Skin epidermis (tissue), 12 donors: ENCODE data around the gene ALPI.
A peak's percentile ranks its signal among the peaks of the same experiment; 100 is the strongest.
"Not testable (repeated sequence)": the region's sequence is repeated elsewhere in the genome, so short reads cannot be mapped to it uniquely, and the experiment has no call there.

Experiments
- H3K27ac ChIP-seq, 21 experiments: fragments of 200-600 bp; sonication (generic) in 11 of 21; one replicate each; pipeline ENCODE4 v1.5.0; 2020; ENCODE audit warnings: mild to moderate bottlenecking in 3 of 21, inconsistent platforms in 2 of 21, moderate library complexity in 2 of 21
- H3K4me3 ChIP-seq, 7 experiments: fragments of 200-600 bp; sonication (generic) in 2 of 7; one replicate each; pipeline ENCODE4 v1.5.0; 2020; ENCODE audit warnings: inconsistent platforms in 2 of 7, mild to moderate bottlenecking in 2 of 7, moderate library complexity in 1 of 7

The ALPI gene

GRCh38 chr2:232420073-232420454 is 35.9 kb upstream of the ALPI start:
- Histone ChIP-seq H3K4me3 (no peak overlapping the region), H3K27ac (no peak overlapping the region)

DNA sequence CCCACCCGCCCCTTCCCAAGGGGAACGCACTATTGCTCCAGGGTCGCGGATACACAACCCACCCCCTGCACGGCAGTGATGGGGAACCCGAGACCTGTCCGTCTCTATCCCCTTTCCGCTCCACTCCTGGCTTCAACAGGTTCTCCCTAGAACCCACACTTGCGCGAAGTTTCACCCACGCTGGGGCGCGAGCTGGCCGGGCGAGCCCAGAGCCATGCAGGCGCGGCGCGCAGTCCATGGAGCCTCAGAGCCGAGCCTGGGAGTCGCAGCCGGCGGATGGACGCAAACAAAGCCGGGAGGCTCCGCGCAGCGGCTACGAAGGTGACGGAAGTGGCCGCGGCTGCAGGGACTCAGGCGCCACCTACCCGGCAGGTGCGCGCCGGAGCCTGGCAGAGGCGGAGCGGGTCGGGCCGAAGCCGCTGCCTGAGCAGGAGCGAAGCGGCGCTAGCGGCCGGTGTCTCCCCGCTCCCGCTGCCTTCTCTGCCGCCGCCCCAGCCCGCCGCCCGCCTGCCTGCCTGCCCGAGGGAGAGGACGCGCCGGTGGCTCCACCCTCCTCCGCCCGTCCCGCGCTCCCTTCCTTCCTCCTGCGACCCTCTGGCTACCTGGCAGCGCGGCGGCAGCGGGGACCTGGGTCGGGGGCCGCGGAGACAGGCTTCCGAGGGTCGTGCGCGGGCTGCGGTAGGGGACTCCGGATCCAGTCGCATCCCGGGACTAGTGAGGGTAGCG is 35.3 kb upstream of the ALPI start:
- Histone ChIP-seq H3K27ac (no peak overlapping the region), H3K4me3 (peak overlapping the region in 3 of 7 experiments; percentile 2 to 26 (median 24))

DNA sequence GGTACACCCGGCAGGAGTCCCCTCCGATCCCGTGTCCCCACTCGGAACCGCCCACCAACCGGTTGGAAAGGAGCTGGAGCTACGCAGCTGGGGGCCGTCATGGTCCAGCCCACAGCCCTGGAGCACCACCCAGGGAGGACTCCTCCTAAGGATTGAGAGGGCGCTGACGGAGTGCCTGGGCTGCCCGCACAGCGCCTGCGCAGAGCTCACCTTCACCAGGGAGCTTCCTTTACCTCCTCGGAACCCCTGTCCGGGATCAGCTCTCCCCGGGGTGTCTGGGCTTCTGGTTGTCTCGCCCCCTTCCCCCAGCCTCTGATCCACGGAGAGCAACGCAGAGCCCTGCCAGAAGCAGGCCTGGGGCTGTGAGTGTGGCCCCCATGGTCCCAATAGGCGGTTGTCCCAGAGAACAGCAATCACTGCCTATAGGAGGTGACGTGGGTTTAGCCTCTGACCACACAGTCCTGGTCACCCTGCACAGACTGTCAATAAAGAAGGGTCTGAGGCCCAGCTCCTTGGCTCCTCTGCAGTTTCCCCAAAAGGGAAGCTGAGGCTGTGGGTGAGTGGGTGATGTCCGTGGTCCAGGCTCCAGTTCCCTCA is 34.7 kb upstream of the ALPI start:
- Histone ChIP-seq H3K27ac (no peak overlapping the region), H3K4me3 (peak overlapping the region in 2 of 7 experiments; percentile 24 to 26)

DNA sequence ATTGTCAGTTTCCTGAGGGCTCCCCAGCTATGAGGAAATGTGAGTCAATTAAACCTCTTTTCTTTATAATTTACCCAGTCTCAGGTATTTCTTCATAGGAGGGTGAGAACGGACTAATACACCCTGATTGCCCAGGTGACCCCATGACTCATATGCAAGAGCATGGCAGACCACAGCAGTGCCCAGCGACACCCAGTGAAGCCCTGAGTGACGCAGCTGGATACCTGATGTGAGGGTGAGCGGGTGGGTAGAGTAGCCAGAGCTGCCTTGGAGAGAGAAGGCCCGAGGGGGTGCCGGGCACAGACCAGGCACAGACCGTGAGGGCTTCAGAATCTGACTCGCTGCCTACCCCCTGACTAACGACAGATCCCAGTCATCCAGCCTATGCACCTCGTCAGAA is 33.9 kb upstream of the ALPI start:
- Histone ChIP-seq H3K4me3 (no peak overlapping the region), H3K27ac (no peak overlapping the region)

- H3K4me3 ChIP-seq, H3K27ac ChIP-seq: not testable (repeated sequence)
Measured at GRCh38 chr2:232422996-232423395, 33.0 kb upstream of the ALPI start.

GRCh38 chr2:232423407-232423806 is 32.5 kb upstream of the ALPI start:
- not testable (repeated sequence) for H3K27ac ChIP-seq, H3K4me3 ChIP-seq

DNA sequence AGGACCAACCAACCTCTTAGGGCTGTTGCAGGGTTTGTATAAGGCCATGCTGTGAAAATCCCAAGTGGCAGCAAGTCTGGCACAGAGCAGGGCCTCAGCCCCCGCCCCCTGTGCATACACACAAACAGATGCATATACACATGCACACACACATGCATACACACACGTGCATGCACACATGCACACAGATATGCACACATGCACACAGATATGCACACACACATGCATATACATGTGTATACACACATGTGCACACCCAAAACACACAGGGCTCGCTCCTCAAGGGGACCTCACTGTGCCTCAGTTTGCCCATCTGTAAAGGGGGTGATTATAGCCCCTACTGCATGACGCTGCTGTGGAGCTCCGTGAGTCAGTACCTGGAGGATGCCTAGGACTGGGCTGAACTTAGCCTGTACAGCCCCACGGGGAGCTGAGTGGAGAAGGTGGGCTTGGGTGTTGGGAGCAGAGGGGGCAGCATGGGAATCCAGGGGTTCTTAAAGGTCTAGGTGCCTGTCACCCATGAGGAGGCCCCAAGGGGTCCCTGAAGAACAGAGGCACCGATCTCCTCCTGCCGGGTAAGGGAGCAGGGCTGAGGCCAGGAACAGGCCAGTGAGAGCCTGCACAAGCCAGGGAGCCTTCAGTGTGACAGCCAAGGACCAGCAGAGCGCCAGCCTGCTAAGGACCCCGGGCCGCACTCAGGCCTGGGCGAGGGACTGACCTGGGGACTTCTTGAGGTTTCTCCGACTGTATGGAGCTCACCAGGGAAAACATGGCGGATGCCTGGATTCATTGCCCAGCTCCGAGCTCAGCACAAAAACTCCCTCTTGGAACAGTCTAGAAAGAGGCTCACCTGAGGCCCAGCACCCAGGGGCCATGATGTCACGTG is 24.0 kb upstream of the ALPI start:
- no peak overlapping the region for H3K4me3 ChIP-seq
- no peak overlapping the region for H3K27ac ChIP-seq

DNA sequence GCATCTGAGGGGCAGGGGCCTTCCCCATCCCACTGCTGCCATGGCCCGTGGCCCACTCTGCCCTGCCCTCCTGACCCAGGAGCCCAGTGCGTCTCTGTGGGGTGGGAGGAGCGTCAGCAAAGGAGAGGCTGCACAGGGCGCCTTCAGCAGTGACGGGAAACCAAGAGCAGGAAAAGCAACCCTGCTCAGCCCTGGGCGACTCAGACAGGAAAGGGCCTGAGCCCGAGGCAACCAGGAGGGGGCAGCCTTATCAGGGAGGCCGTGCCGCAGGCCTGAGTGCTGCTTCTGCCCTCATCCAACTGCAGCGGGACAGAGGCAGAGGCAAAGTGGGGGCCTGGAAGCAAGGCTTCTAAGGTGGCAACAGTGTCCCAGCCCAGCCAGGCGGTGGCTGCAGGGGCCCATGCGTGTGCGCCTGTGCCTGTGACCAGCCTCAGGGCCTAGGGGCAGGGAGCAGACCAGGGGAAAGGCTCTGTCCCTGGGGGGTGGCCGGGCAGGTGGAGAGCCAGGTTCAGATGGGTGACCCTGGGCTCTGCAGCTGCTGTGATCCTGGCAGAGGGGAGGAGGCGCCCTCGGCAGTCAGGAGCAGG is 23.3 kb upstream of the ALPI start:
- no peak overlapping the region for H3K27ac ChIP-seq
- no peak overlapping the region for H3K4me3 ChIP-seq

DNA sequence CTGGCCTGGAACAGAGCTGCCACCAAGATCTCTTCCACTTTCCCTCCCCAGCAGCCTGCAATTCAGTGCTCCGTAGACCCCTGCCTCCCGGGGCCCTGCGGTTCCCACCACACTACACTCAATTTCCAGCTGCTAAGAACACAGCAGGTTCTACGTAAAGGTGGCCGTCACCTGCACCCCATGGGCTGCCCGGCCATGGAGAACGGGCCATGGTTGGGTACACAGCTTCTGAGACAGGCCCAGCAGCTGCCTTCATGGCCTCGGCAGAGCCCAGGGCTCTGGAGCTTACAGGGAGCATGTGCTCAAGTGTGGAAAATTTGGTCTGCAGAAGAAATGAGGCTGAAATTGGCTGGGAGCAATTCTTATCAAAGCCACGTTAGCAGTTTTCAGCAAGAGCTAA is 22.3 kb upstream of the ALPI start:
- H3K27ac ChIP-seq, H3K4me3 ChIP-seq: not testable (repeated sequence)

DNA sequence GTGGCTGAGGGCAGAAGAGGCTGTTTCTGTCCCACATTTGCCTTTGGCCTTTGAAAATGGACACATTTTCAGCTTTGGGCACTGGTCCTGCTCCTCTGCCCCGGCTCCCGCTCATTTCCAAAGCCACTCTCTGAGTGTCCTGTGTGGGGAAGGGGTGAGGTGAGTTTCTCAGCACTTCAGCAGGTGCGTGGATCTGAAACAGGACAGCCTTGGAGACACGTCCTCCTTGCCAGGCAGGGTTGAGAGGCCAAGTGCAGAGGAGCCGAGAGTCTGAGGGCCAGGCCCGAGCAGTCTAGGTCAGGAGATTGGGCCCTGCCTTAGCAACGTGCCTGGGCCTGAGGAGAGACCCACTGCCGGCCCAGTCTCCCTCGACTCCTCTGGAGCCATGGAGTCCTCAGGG is 21.9 kb upstream of the ALPI start:
- Histone ChIP-seq H3K27ac (no peak overlapping the region), H3K4me3 (no peak overlapping the region)

GRCh38 chr2:232434563-232435374 is 21.2 kb upstream of the ALPI start:
- no peak overlapping the region for H3K4me3 ChIP-seq
- H3K27ac ChIP-seq, result no peak overlapping the region

DNA sequence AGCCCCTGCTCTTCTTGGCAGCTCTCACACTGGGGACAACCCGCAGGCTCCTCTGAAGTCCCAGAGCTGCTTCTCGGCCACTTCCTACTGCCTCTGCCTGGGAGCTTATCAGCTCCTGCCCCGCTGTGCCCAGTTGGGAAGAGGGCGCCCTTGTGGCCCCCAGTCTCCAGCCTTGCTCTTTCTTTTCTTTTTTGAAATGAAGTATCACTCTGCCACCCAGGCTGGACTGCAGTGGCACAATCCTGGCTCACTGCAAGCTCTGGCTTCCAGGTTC is 20.6 kb upstream of the ALPI start:
- Histone ChIP-seq H3K4me3 (no peak overlapping the region), H3K27ac (no peak overlapping the region)

DNA sequence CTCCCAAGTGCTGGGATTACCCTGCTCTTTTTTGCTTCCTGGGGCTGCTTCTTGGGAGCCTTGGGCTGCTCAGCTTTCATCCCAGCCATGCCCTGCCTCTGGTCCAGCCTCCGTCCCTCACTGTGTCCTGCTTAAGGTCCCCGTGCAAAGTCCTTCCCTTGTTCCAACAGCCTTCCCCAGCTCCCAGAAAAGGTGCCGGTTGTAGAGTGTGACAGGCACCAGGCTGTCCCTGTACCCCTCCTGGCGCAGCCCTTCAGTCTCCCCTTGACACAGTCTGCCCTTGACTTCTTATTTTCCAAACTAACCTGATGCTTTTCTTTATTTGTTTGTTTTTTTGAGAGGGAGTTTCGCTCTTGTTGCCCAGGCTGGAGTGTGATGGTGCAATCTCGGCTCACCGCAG is 20.1 kb upstream of the ALPI start:
- Histone ChIP-seq H3K4me3 (no peak overlapping the region), H3K27ac (no peak overlapping the region)

GRCh38 chr2:232436381-232437194 is 19.4 kb upstream of the ALPI start:
- H3K4me3 ChIP-seq, result no peak overlapping the region
- H3K27ac ChIP-seq, result no peak overlapping the region

- H3K4me3 ChIP-seq, result no peak overlapping the region
- H3K27ac ChIP-seq, result no peak overlapping the region
Measured at GRCh38 chr2:232437195-232437571, 18.8 kb upstream of the ALPI start.

DNA sequence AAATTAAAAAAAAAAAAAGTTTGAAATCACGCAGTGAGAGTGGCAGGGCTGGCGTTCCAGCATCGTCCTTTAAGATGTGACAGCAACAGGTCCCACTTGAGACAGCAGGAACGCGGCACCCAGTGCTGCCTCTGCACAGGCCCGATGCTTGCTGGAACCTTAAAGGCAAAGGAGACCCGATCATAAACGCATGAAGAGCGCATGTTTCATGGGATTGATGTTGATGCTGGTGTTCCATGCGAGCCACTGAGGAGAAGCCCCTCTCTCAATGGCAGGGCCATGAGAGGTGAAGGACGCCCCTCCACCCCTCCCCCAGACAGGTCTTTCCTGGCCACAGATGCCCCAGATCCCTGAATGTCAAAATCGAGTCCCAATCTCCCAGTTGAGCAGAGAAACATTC is 17.9 kb upstream of the ALPI start:
- Histone ChIP-seq H3K27ac (no peak overlapping the region), H3K4me3 (no peak overlapping the region)

DNA sequence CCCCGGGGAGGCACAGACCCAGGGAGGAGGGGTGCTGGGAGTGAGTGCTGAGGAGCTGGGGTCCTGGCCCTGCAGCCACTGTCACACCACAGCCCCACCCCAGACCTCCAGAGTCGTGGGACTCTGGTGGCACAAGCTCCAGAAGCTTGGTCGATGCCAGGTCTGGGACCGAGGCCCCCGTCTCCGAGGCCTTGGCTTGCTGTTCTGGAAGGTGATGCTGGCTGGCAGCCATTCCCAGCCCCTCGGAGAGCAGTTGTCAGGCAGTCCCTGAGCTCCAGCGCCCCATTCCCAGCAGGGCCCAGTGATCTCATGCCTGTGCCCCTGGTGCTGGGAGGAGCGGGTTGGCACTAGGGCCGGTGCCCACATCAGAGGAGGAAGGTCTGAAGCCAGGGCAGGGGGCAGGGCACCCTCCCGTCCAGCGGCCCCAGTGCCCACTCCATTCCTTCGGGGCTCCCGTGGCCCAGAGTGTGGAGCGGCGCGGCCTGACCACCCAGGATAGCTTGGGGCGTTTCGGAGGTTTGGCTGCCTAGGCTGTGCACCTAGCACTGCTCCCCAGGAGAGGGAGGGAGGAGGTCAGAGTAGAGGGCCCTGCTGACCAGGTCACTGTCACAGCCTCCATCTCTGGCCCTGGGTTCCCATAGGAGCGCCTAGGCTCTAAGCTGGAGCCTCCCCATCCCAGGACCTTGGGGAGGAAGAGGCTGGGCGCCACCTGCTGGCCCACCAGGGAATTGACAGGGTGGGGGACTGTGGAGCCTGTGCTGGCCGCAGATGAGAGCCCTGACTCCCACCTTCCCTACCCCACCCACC is 16.8 kb upstream of the ALPI start:
- no peak overlapping the region for H3K27ac ChIP-seq
- H3K4me3 ChIP-seq, result no peak overlapping the region

DNA sequence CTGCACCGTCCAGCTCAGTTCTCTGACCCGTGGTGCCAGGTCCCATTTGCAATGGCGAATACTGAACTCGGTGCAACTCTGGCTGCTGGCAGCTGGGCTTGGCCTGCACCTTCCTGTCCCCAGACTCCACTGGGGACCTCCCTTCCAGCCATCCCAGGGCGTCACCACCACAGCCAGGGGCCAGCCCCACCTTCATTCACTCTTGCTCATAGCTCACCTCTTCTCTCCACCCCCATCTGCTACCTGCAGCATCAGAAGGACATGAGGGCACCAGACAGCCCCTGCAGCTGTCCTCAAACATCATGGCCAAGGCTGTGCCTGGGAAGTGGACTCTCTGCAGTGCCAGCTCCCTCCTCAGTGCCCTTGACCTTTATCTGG is 16.2 kb upstream of the ALPI start:
- Histone ChIP-seq H3K4me3 (no peak overlapping the region), H3K27ac (no peak overlapping the region)
